Measurements from ENCODE around the gene SLCO3A1.

DNA sequence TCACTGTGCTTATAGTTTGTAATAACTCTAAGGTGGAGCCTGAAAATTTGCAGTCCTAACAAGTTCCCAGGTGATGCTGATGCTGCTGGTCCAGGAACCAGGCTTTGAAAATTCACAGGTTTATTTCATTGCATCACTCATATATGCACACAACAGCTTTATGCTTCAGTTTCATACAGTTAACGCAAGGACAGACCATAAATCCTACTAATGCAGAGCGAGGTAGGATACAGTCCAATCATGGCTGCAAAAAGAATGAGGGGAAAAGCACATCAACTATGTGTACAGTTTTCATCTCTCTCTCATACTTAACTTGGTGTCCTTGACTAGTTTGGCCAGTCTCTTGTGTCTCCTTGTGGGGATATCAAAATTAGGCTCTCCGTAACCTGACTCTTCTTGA, 135.1 kb downstream of the SLCO3A1 start:
- TF ChIP-seq, protein P1, sequence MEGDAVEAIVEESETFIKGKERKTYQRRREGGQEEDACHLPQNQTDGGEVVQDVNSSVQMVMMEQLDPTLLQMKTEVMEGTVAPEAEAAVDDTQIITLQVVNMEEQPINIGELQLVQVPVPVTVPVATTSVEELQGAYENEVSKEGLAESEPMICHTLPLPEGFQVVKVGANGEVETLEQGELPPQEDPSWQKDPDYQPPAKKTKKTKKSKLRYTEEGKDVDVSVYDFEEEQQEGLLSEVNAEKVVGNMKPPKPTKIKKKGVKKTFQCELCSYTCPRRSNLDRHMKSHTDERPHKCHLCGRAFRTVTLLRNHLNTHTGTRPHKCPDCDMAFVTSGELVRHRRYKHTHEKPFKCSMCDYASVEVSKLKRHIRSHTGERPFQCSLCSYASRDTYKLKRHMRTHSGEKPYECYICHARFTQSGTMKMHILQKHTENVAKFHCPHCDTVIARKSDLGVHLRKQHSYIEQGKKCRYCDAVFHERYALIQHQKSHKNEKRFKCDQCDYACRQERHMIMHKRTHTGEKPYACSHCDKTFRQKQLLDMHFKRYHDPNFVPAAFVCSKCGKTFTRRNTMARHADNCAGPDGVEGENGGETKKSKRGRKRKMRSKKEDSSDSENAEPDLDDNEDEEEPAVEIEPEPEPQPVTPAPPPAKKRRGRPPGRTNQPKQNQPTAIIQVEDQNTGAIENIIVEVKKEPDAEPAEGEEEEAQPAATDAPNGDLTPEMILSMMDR (IDR thresholded peaks at IDR 0.05), result no peak
- no peak for TF ChIP-seq EP300 (IDR thresholded peaks at IDR 0.05)
- TF ChIP-seq POLR2AphosphoS5 (IDR thresholded peaks at IDR 0.05), result no peak
